ENCODE data around the gene ANXA5.

Gene ANXA5

DNA sequence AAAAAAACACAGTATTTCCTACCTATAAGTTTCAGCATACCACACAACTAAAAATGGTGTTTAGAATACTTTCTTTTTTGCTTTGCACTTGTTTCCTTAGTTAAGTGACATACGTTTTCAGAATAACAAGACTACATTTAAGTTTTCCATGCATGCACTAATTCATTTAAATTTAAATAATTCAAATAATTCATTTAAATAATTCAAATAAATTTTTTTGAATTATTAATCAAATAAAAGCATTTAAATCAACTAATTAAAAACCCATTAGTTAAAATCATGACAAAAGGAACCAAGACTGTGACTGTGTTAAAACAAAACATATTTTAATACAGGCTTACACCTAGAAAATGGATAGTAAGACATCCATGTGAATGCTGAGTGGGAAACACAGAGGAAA is 12.8 kb downstream of the ANXA5 start:
- POLR2A ChIA-PET = no interaction called here
- Histone ChIP-seq H3K27me3 (replicated peaks in 2 of 5; ENCODE audit: control insufficient read depth in 4 of 5, insufficient read depth in 5 of 5, low read length in 4 of 5) (no peaks in the 10 kb centered on the region), H3K4me3 (ENCODE audit: control insufficient read depth in 1 of 7, extremely low read depth in 1 of 7, insufficient read depth in 4 of 7, low read depth in 2 of 7, low read length in 6 of 7) (no peak overlapping the region), H3K36me3 (ENCODE audit: control insufficient read depth in 4 of 4, insufficient read depth in 4 of 4, low read length in 3 of 4) (peaks cover 3 to 32% (median 15%) of the 10 kb centered on the region in 4 experiments), H3K4me1 (ENCODE audit: control extremely low read depth in 1 of 4, control insufficient read depth in 4 of 4, insufficient read depth in 4 of 4, low read length in 3 of 4) (peaks cover 0 to 4% (median 0%) of the 10 kb centered on the region in 4 experiments), H3K9me3 (ENCODE audit: control extremely low read depth in 1 of 5, control insufficient read depth in 4 of 5, insufficient read depth in 2 of 5, low read depth in 1 of 5, low read length in 4 of 5) (no peaks in the 10 kb centered on the region), H3K27ac (ENCODE audit: insufficient read depth in 1 of 2, low read depth in 1 of 2, low read length in 2 of 2, poor library complexity in 1 of 2, severe bottlenecking in 2 of 2) (no peak overlapping the region)
- CTCF ChIA-PET = interaction anchor here (1.2 kb wide), 1 partner anchor 13 kb away, joined by 3 read pairs; no protein-coding TSS in a partner anchor
- DNase-seq = no peak
- WGBS (ENCODE audit: insufficient coverage) = no CpG with 5 or more reads among the region's 1 CpG

DNA sequence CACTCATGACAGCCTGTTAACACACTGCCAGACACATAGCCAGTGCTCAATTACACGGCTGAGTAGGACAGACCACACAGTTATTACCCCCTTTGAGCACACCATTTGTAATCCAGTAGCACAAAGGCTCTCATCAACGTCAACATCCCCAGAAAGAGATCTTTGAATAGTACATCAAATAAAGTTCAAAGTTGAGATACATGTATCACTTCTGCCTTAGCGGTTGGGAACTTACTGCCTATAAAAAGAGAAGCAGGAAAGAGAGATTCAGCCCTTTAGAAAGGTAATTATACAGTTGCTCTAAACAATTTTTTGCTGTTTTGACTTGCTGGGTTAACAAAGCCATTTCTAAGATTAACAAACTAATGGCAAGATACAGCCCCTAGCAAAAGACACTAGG is 16.2 kb downstream of the ANXA5 start:
- Histone ChIP-seq H3K4me1 (ENCODE audit: control extremely low read depth in 1 of 4, control insufficient read depth in 4 of 4, insufficient read depth in 4 of 4, low read length in 3 of 4) (no peaks in the 10 kb centered on the region), H3K27ac (ENCODE audit: insufficient read depth in 1 of 2, low read depth in 1 of 2, low read length in 2 of 2, poor library complexity in 1 of 2, severe bottlenecking in 2 of 2) (no peak overlapping the region), H3K4me3 (ENCODE audit: control insufficient read depth in 1 of 7, extremely low read depth in 1 of 7, insufficient read depth in 4 of 7, low read depth in 2 of 7, low read length in 6 of 7) (no peak overlapping the region), H3K27me3 (replicated peaks in 2 of 5; ENCODE audit: control insufficient read depth in 4 of 5, insufficient read depth in 5 of 5, low read length in 4 of 5) (no peaks in the 10 kb centered on the region), H3K36me3 (ENCODE audit: control insufficient read depth in 4 of 4, insufficient read depth in 4 of 4, low read length in 3 of 4) (peaks cover 3 to 47% (median 21%) of the 10 kb centered on the region in 4 experiments), H3K9me3 (ENCODE audit: control extremely low read depth in 1 of 5, control insufficient read depth in 4 of 5, insufficient read depth in 2 of 5, low read depth in 1 of 5, low read length in 4 of 5) (no peaks in the 10 kb centered on the region)
- whole genome bisulfite sequencing (ENCODE audit: insufficient coverage) = 86% methylated on average over 1 of the region's 3 CpGs
- no peak for DNase-seq
- CTCF ChIA-PET = interaction anchor here (1.2 kb wide), 1 partner anchor 9 kb away, joined by 4 read pairs; no protein-coding TSS in a partner anchor
- POLR2A ChIA-PET = no interaction called here

DNA sequence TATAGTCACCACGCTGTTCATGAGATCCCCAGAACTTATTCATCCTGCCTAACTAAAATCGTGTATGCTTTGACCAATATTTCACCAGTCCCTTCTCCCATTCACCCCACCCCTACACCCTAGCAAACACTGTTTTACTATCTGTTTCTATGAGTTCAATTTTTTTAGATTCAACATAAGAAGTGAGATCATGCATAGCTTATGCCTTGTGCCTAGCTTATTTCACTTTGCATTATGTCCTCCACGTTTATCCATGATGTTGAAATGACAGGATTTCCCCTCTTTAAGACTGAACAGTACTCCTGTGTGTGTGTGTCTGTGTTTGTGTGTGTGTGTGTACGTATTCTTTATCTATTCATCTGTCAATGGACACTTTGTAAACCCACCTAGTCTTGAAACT is 16.8 kb downstream of the ANXA5 start:
- no peaks in the 10 kb centered on the region for H3K27me3 ChIP-seq (replicated peaks in 2 of 5; ENCODE audit: control insufficient read depth in 4 of 5, insufficient read depth in 5 of 5, low read length in 4 of 5)
- no peak for DNase-seq
- no peaks in the 10 kb centered on the region for H3K9me3 ChIP-seq (ENCODE audit: control extremely low read depth in 1 of 5, control insufficient read depth in 4 of 5, insufficient read depth in 2 of 5, low read depth in 1 of 5, low read length in 4 of 5)
- ChIA-PET CTCF (interaction anchor here (2.1 kb wide), 1 partner anchor 10 kb away, joined by 9 read pairs; no protein-coding TSS in a partner anchor), POLR2A (interaction anchor here (0.7 kb wide), 1 partner anchor 10 kb away, joined by 3 read pairs; no protein-coding TSS in a partner anchor)
- H3K4me1 ChIP-seq (ENCODE audit: control extremely low read depth in 1 of 4, control insufficient read depth in 4 of 4, insufficient read depth in 4 of 4, low read length in 3 of 4) = no peaks in the 10 kb centered on the region
- WGBS (ENCODE audit: insufficient coverage) = 100% methylated on average over 1 of the region's 4 CpGs
- H3K36me3 ChIP-seq (ENCODE audit: control insufficient read depth in 4 of 4, insufficient read depth in 4 of 4, low read length in 3 of 4) = peaks cover 3 to 43% (median 20%) of the 10 kb centered on the region in 4 experiments
- H3K27ac ChIP-seq (ENCODE audit: insufficient read depth in 1 of 2, low read depth in 1 of 2, low read length in 2 of 2, poor library complexity in 1 of 2, severe bottlenecking in 2 of 2) = no peak overlapping the region
- no peak overlapping the region for H3K4me3 ChIP-seq (ENCODE audit: control insufficient read depth in 1 of 7, extremely low read depth in 1 of 7, insufficient read depth in 4 of 7, low read depth in 2 of 7, low read length in 6 of 7)

DNA sequence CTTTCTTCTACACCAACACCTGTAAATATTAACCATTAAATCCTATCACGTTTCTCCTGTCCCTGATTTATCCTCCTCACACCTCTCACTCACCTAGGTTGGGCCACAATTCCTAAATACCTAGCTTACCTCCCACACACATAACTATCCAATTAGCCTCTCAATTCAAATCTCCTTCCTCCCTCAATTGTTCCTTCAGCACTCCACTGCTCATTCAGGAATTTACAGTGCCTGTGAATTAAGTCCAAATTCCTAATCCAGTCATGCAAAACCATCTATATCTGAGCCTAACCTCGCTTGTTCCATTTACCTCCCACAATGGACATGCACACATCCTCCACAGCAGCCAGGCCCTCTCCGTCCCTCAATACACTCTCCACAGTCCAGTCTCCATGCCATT is 17.5 kb downstream of the ANXA5 start:
- peaks cover 3 to 41% (median 17%) of the 10 kb centered on the region in 4 experiments for H3K36me3 ChIP-seq (ENCODE audit: control insufficient read depth in 4 of 4, insufficient read depth in 4 of 4, low read length in 3 of 4)
- 94% methylated on average over 2 of the region's 3 CpGs for WGBS (ENCODE audit: insufficient coverage)
- no peak overlapping the region for H3K27ac ChIP-seq (ENCODE audit: insufficient read depth in 1 of 2, low read depth in 1 of 2, low read length in 2 of 2, poor library complexity in 1 of 2, severe bottlenecking in 2 of 2)
- no peaks in the 10 kb centered on the region for H3K9me3 ChIP-seq (ENCODE audit: control extremely low read depth in 1 of 5, control insufficient read depth in 4 of 5, insufficient read depth in 2 of 5, low read depth in 1 of 5, low read length in 4 of 5)
- DNase-seq = no peak
- H3K4me1 ChIP-seq (ENCODE audit: control extremely low read depth in 1 of 4, control insufficient read depth in 4 of 4, insufficient read depth in 4 of 4, low read length in 3 of 4) = no peaks in the 10 kb centered on the region
- ChIA-PET CTCF (interaction anchor here (2.1 kb wide), 1 partner anchor 9 kb away, joined by 9 read pairs; no protein-coding TSS in a partner anchor), POLR2A (interaction anchor here (0.7 kb wide), 1 partner anchor 10 kb away, joined by 3 read pairs; no protein-coding TSS in a partner anchor)
- H3K4me3 ChIP-seq (ENCODE audit: control insufficient read depth in 1 of 7, extremely low read depth in 1 of 7, insufficient read depth in 4 of 7, low read depth in 2 of 7, low read length in 6 of 7) = no peak overlapping the region
- no peaks in the 10 kb centered on the region for H3K27me3 ChIP-seq (replicated peaks in 2 of 5; ENCODE audit: control insufficient read depth in 4 of 5, insufficient read depth in 5 of 5, low read length in 4 of 5)

DNA sequence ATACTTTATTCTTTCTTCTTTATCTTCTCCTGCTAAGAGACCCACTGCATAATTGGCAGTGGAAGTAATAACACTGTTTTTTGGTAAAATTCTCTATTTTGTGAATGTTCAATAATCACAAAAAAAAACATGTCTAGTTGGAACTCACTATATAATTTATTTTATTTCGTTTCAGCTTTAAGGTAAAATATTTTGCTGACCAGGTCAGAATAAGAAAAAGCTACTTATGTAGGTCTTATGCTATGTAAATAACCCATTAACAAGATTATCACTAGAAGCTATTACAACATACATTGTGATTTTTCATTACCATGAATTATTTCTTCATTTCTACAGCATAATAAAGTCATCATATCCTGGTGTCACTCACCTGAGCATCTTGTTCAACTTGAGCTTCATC is 19.3 kb downstream of the ANXA5 start:
- Histone ChIP-seq H3K27me3 (replicated peaks in 2 of 5; ENCODE audit: control insufficient read depth in 4 of 5, insufficient read depth in 5 of 5, low read length in 4 of 5) (no peaks in the 10 kb centered on the region), H3K36me3 (ENCODE audit: control insufficient read depth in 4 of 4, insufficient read depth in 4 of 4, low read length in 3 of 4) (peaks cover 3 to 38% (median 16%) of the 10 kb centered on the region in 4 experiments), H3K27ac (ENCODE audit: insufficient read depth in 1 of 2, low read depth in 1 of 2, low read length in 2 of 2, poor library complexity in 1 of 2, severe bottlenecking in 2 of 2) (no peak overlapping the region), H3K4me3 (ENCODE audit: control insufficient read depth in 1 of 7, extremely low read depth in 1 of 7, insufficient read depth in 4 of 7, low read depth in 2 of 7, low read length in 6 of 7) (no peak overlapping the region), H3K4me1 (ENCODE audit: control extremely low read depth in 1 of 4, control insufficient read depth in 4 of 4, insufficient read depth in 4 of 4, low read length in 3 of 4) (no peaks in the 10 kb centered on the region), H3K9me3 (ENCODE audit: control extremely low read depth in 1 of 5, control insufficient read depth in 4 of 5, insufficient read depth in 2 of 5, low read depth in 1 of 5, low read length in 4 of 5) (no peaks in the 10 kb centered on the region)
- ChIA-PET POLR2A (interaction anchor here (0.6 kb wide), 1 partner anchor 19 kb away, joined by 3 read pairs; the partner anchor contains the start of gene ANXA5), CTCF (interaction anchor here (0.6 kb wide), 1 partner anchor 173 kb away, joined by 4 read pairs; no protein-coding TSS in a partner anchor)
- WGBS (ENCODE audit: insufficient coverage) = no CpG with 5 or more reads among the region's 1 CpG
- no peak for DNase-seq

DNA sequence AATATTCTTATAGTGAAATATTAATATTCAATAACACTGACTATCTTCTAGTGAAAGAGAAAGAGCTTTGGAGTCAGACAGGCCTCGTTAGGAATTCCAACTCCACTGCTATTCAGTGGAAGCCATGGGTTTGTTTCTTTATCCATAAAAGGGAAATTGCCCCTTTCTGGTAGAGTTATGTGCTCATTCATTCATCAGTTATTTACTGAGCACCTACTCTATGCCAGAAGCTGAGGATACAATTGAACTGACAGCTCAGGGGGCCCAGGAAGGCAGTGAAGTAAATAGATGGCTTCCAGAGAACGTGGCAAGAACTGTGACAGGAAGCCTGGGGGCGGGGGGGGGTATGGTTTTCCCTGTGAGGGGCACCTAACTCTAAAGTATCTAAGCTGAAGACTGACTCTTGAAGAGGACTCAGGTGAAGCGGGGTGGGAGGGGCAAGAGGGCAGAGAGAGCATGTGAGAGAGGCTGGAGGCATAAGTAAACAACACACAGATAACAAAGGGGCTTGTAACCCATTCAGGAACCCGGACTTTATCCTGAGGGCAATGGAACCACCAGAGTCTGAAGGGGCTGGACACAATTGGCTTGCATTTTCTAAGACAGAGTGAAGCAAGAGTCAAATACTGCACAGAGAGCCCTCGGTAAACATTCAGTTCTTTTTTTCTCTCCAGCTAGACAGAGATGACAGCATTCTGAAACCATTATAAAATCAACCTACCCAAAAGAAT is 20.3 kb downstream of the ANXA5 start:
- 90% methylated on average over 1 of the region's 6 CpGs for WGBS (ENCODE audit: insufficient coverage)
- DNase-seq = no peak
- Histone ChIP-seq H3K4me3 (ENCODE audit: control insufficient read depth in 1 of 7, extremely low read depth in 1 of 7, insufficient read depth in 4 of 7, low read depth in 2 of 7, low read length in 6 of 7) (no peak overlapping the region), H3K27me3 (replicated peaks in 2 of 5; ENCODE audit: control insufficient read depth in 4 of 5, insufficient read depth in 5 of 5, low read length in 4 of 5) (no peaks in the 10 kb centered on the region), H3K4me1 (ENCODE audit: control extremely low read depth in 1 of 4, control insufficient read depth in 4 of 4, insufficient read depth in 4 of 4, low read length in 3 of 4) (no peaks in the 10 kb centered on the region), H3K27ac (ENCODE audit: insufficient read depth in 1 of 2, low read depth in 1 of 2, low read length in 2 of 2, poor library complexity in 1 of 2, severe bottlenecking in 2 of 2) (no peak overlapping the region), H3K36me3 (ENCODE audit: control insufficient read depth in 4 of 4, insufficient read depth in 4 of 4, low read length in 3 of 4) (peaks cover 3 to 44% (median 18%) of the 10 kb centered on the region in 4 experiments), H3K9me3 (ENCODE audit: control extremely low read depth in 1 of 5, control insufficient read depth in 4 of 5, insufficient read depth in 2 of 5, low read depth in 1 of 5, low read length in 4 of 5) (no peaks in the 10 kb centered on the region)
- ChIA-PET CTCF (interaction anchor here (1.1 kb wide), 1 partner anchor 12 kb away, joined by 3 read pairs; no protein-coding TSS in a partner anchor), POLR2A (no interaction called here)

DNA sequence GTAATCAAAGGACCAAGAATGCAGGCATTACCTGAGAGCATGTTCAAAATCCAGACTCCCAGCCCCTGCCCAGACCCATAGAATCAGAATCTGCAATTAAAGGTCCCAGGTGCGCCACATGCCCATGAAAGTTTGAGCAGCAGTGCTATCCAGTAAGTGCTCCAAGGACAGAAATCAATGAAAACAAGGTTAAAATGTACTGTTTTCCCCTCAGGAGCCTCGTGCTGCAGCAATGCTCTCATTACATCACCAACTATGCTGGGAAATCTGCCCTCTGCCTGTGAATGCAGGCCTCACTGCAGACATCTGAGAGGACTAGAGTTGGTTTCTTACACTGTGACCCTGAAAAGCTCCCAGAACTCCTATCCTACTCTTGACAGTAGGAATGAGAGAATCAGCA is 21.1 kb downstream of the ANXA5 start:
- H3K4me1 ChIP-seq (ENCODE audit: control extremely low read depth in 1 of 4, control insufficient read depth in 4 of 4, insufficient read depth in 4 of 4, low read length in 3 of 4) = no peaks in the 10 kb centered on the region
- peaks cover 3 to 43% (median 15%) of the 10 kb centered on the region in 4 experiments for H3K36me3 ChIP-seq (ENCODE audit: control insufficient read depth in 4 of 4, insufficient read depth in 4 of 4, low read length in 3 of 4)
- DNase-seq = no peak
- no peaks in the 10 kb centered on the region for H3K27me3 ChIP-seq (replicated peaks in 2 of 5; ENCODE audit: control insufficient read depth in 4 of 5, insufficient read depth in 5 of 5, low read length in 4 of 5)
- H3K4me3 ChIP-seq (ENCODE audit: control insufficient read depth in 1 of 7, extremely low read depth in 1 of 7, insufficient read depth in 4 of 7, low read depth in 2 of 7, low read length in 6 of 7) = no peak overlapping the region
- 96% methylated on average over 2 of the region's 2 CpGs for WGBS (ENCODE audit: insufficient coverage)
- ChIA-PET CTCF (interaction anchor here (1.1 kb wide), 1 partner anchor 13 kb away, joined by 3 read pairs; no protein-coding TSS in a partner anchor), POLR2A (no interaction called here)
- H3K9me3 ChIP-seq (ENCODE audit: control extremely low read depth in 1 of 5, control insufficient read depth in 4 of 5, insufficient read depth in 2 of 5, low read depth in 1 of 5, low read length in 4 of 5) = no peaks in the 10 kb centered on the region
- no peak overlapping the region for H3K27ac ChIP-seq (ENCODE audit: insufficient read depth in 1 of 2, low read depth in 1 of 2, low read length in 2 of 2, poor library complexity in 1 of 2, severe bottlenecking in 2 of 2)
